ENCODE results near the gene PCNX3.

GRCh38 chr11:65617990-65618751 is 2.6 kb downstream of the PCNX3 start:
- TF ChIP-seq CTCF (IDR thresholded peaks at IDR 0.05; ENCODE audit: borderline replicate concordance, extremely low read depth, low read length, poor library complexity, severe bottlenecking) (no peak), EZH2 (IDR thresholded peaks at IDR 0.05; ENCODE audit: borderline replicate concordance, low read depth, low read length, severe bottlenecking) (no peak)
